Mucosa of descending colon (tissue), 3 donors: ENCODE measurements around the gene MEIKIN. TPM values are rescaled to one million over a fixed set of nuclear protein-coding genes. Genes with fewer than 3 reads are reported as not detected.

Experiments used
- ATAC-seq: fragments of 200-7000 bp; cut with Tn5 transposase; one replicate; pipeline ENCODE4 v1.9.1; 2020; ENCODE audit warnings: mild to moderate bottlenecking, moderate library complexity
- DNase-seq, 3 donors: peaks; one replicate each; pipeline ENCODE4 v3.0.0-alpha.2; 2020
- H3K36me3 ChIP-seq: fragments of 200-600 bp; one replicate; pipeline ENCODE4 v1.8.0; 2021; ENCODE audit warnings: low read depth, mild to moderate bottlenecking
- H3K4me1 ChIP-seq: fragments of 200-600 bp; one replicate; pipeline ENCODE4 v1.8.0; 2021; ENCODE audit warnings: low read depth, mild to moderate bottlenecking
- H3K4me3 ChIP-seq: fragments of 200-600 bp; one replicate; pipeline ENCODE4 v1.8.0; 2021; ENCODE audit warnings: mild to moderate bottlenecking
- H3K9me3 ChIP-seq: fragments of 200-600 bp; one replicate; pipeline ENCODE4 v1.8.0; 2021; ENCODE audit warnings: mild to moderate bottlenecking
- CTCF ChIP-seq: fragments of 200-600 bp; IDR thresholded peaks from one replicate; pipeline ENCODE4 v1.8.0; 2022; ENCODE audit warnings: antibody characterized with exemption, mild to moderate bottlenecking
- intact Hi-C, 2 donors: fragments of 100-400 bp; cut with DNase I in 1 of 2; cut with micrococcal nuclease in 1 of 2; formaldehyde crosslinking; loops; one replicate each; pipeline versions ENCODE4 v1.11.0 to v1.11.1; 2022; cut with DNase I, micrococcal nuclease
- total RNA-seq, 3 donors: library from RNA; stranded (reverse); fragmentation: NEBNext Ultra II Directional in 2 of 3; extraction: Animal tissue kit (Norgen Biotek cat#: 25700) in 2 of 3; gene quantifications; one replicate each; pipeline versions ENCODE4 v1.2.1 to v1.2.4, GENCODE V29; 2021 to 2023
- donor health status: DM: no; HTN: no; CAD: no; lungs with moderate emphysema.
- donor health status: DM: no; HTN: no; CAD: no.
- donor health status: DM: no; HTN: yes; CAD: no.

MEIKIN gene
- total RNA-seq, 3 donors from 2014 or later: not detected

- no peak for ATAC-seq
- intact Hi-C loops: no loop called here
- no peak for DNase-seq
- H3K4me3 ChIP-seq: no peak overlapping the region
- TF ChIP-seq CTCF: no peak
- peaks cover 26% of the 10 kb centered on the region for H3K9me3 ChIP-seq
- no peaks in the 10 kb centered on the region for H3K4me1 ChIP-seq
- H3K36me3 ChIP-seq: no peaks in the 10 kb centered on the region
Measured at GRCh38 chr5:131867524-131867923, 77.9 kb downstream of the MEIKIN start.

DNA sequence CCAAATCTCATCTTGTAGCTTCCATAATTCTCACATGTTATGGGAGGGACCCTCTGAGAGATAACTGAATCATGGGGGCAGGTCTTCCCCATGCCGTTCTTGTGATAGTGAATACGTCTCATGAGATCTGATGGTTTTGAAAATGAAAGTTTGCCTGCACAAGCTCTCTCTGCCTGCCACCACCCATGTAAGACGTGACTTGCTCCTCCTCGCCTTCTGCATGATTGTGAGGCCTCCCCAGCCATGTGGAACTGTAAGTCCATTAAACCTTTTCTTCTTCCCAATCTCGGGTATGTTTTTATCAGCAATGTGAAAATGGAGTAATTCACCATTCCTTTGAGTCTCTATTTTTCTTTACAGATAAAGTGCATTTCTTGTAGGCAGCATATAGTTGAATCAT, 81.8 kb downstream of the MEIKIN start:
- intact Hi-C loops: no loop called here
- ATAC-seq: no peak
- Histone ChIP-seq H3K9me3 (peaks cover 24% of the 10 kb centered on the region), H3K4me3 (no peak overlapping the region), H3K36me3 (no peaks in the 10 kb centered on the region), H3K4me1 (no peaks in the 10 kb centered on the region)
- no peak for TF ChIP-seq CTCF
- DNase-seq: no peak

GRCh38 chr5:131857388-131857787, 88.1 kb downstream of the MEIKIN start:
- TF ChIP-seq CTCF: no peak
- H3K36me3 ChIP-seq: no peaks in the 10 kb centered on the region
- H3K4me1 ChIP-seq: no peaks in the 10 kb centered on the region
- no peak for DNase-seq
- no peaks in the 10 kb centered on the region for H3K9me3 ChIP-seq
- intact Hi-C loops: no loop called here
- no peak overlapping the region for H3K4me3 ChIP-seq
- ATAC-seq: no peak

DNA sequence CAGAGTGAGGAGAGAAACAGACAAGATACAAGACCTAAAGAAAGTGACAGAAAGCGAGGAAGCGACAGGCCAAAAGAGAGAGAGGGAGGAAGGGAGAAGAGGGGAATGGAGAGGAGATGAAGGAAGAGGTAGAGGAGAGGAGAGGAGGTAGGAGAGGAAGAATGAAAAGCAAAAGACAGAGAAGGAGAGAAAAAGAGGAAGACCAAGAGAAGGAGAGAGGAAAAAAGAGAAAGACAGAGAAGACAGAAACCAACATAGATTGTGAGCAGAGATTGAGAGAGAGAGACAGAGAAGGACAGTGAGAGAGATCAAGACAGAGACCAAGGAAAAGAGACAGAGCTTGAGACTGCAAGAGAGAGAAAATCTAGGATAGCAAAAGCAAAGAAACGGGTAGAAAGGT, 90.0 kb downstream of the MEIKIN start:
- intact Hi-C loops: no loop called here
- H3K4me1 ChIP-seq: no peaks in the 10 kb centered on the region
- TF ChIP-seq CTCF: no peak
- no peaks in the 10 kb centered on the region for H3K9me3 ChIP-seq
- H3K36me3 ChIP-seq: no peaks in the 10 kb centered on the region
- ATAC-seq: no peak
- no peak overlapping the region for H3K4me3 ChIP-seq
- DNase-seq: no peak

- intact Hi-C loops: no loop called here
- Histone ChIP-seq H3K4me3 (no peak overlapping the region), H3K9me3 (peaks cover 7% of the 10 kb centered on the region), H3K4me1 (no peaks in the 10 kb centered on the region), H3K36me3 (no peaks in the 10 kb centered on the region)
- no peak for TF ChIP-seq CTCF
- ATAC-seq: no peak
- no peak for DNase-seq
Measured at GRCh38 chr5:131854134-131854533, 91.3 kb downstream of the MEIKIN start.

- no peak for ATAC-seq
- no peaks in the 10 kb centered on the region for H3K4me1 ChIP-seq
- intact Hi-C loops: no loop called here
- H3K4me3 ChIP-seq: no peak overlapping the region
- no peak for DNase-seq
- peaks cover 31% of the 10 kb centered on the region for H3K9me3 ChIP-seq
- no peak for TF ChIP-seq CTCF
- no peaks in the 10 kb centered on the region for H3K36me3 ChIP-seq
Measured at GRCh38 chr5:131848662-131849061, 96.8 kb downstream of the MEIKIN start.
